Measurements from ENCODE around the gene L3MBTL4.

L3MBTL4 gene

GRCh38 chr18:5944448-5944847 is 470.3 kb downstream of the L3MBTL4 start:
- DNase-seq, result no peak

GRCh38 chr18:5943514-5943913 is 471.2 kb downstream of the L3MBTL4 start:
- DNase-seq, result no peak

- no peak for DNase-seq
Observed at GRCh38 chr18:5942591-5942990, 472.1 kb downstream of the L3MBTL4 start.

GRCh38 chr18:5941890-5942289 is 472.8 kb downstream of the L3MBTL4 start:
- no peak for DNase-seq

- DNase-seq, result no peak
Observed at GRCh38 chr18:5939801-5940667, 474.7 kb downstream of the L3MBTL4 start.

GRCh38 chr18:5937795-5938194 is 476.9 kb downstream of the L3MBTL4 start:
- DNase-seq, result no peak

- no peak for DNase-seq
Observed at GRCh38 chr18:5937121-5937520, 477.6 kb downstream of the L3MBTL4 start.

GRCh38 chr18:5930789-5931188 is 483.9 kb downstream of the L3MBTL4 start:
- no peak for DNase-seq

- DNase-seq, result no peak
Observed at GRCh38 chr18:5918205-5918858, 496.4 kb downstream of the L3MBTL4 start.

GRCh38 chr18:5914951-5915350 is 499.8 kb downstream of the L3MBTL4 start:
- DNase-seq, result no peak

- no peak for DNase-seq
Observed at GRCh38 chr18:5914016-5914415, 500.7 kb downstream of the L3MBTL4 start.

GRCh38 chr18:5912566-5912965 is 502.1 kb downstream of the L3MBTL4 start:
- DNase-seq, result no peak

GRCh38 chr18:5909125-5909524 is 505.6 kb downstream of the L3MBTL4 start:
- DNase-seq, result no peak
